ENCODE results near the gene PTX4.

GRCh38 chr16:1487395-1488053 lies 1.2 kb downstream of the PTX4 start:
- TF ChIP-seq CTCF (IDR thresholded peaks at IDR 0.05) (no peak), POLR2A (IDR thresholded peaks at IDR 0.05) (no peak), POLR2AphosphoS5 (IDR thresholded peaks at IDR 0.05) (no peak)

Data from gastroesophageal sphincter (tissue), 3 donors.